Activated CD8-positive, alpha-beta memory T cell treated with anti-CD3 and anti-CD28 coated beads, Interleukin-2, amount 50 U/mL, for 24 hours (primary cell): Measurements from ENCODE around the gene TFAP2D.

Source experiments
- DNase-seq: peaks from one replicate; pipeline ENCODE4 v3.0.0-alpha.2; 2020; ENCODE audit errors: extremely low read depth

TFAP2D gene

GRCh38 chr6:50819466-50819903 is 106.2 kb downstream of the TFAP2D start:
- no peak for DNase-seq

GRCh38 chr6:50819904-50820868 is 106.9 kb downstream of the TFAP2D start:
- no peak for DNase-seq

- DNase-seq = no peak
Measured at GRCh38 chr6:50820869-50821264, 107.5 kb downstream of the TFAP2D start.

- DNase-seq = no peak
Measured at GRCh38 chr6:50821441-50822077, 108.2 kb downstream of the TFAP2D start.

GRCh38 chr6:50822078-50822476 is 108.8 kb downstream of the TFAP2D start:
- no peak for DNase-seq
